Activated effector memory CD4-positive, alpha-beta T cell treated with anti-CD3 and anti-CD28 coated beads, Interleukin-2, amount 50 U/mL, for 16 hours (primary cell): ENCODE measurements around the gene SMCP.

ENCODE experiments used
- DNase-seq: peaks from one replicate; pipeline ENCODE4 v3.0.0-alpha.2; 2020

The SMCP gene

GRCh38 chr1:152886758-152887409 lies 8.8 kb downstream of the SMCP start:
- DNase-seq: no peak

- DNase-seq: no peak
Measured at GRCh38 chr1:152888126-152888525, 10.0 kb downstream of the SMCP start.

GRCh38 chr1:152899027-152899426 lies 20.9 kb downstream of the SMCP start:
- no peak for DNase-seq

GRCh38 chr1:152899883-152900282 lies 21.8 kb downstream of the SMCP start:
- DNase-seq: no peak

GRCh38 chr1:152901631-152902030 lies 23.5 kb downstream of the SMCP start:
- DNase-seq: no peak

- no peak for DNase-seq
Measured at GRCh38 chr1:152902636-152903035, 24.5 kb downstream of the SMCP start.

- no peak for DNase-seq
Measured at GRCh38 chr1:152904688-152905440, 26.7 kb downstream of the SMCP start.

- no peak for DNase-seq
Measured at GRCh38 chr1:152906023-152906565, 28.0 kb downstream of the SMCP start.

GRCh38 chr1:152907686-152908601 lies 29.8 kb downstream of the SMCP start, which contains the start of gene IVL:
IVL (plus strand) TSS chr1:152908546; CDS start chr1:152909798, 1,252 bp downstream.
- DNase-seq: no peak

GRCh38 chr1:152909206-152909605 lies 31.1 kb downstream of the SMCP start:
- DNase-seq: no peak

GRCh38 chr1:152912471-152912870 lies 34.3 kb downstream of the SMCP start:
- no peak for DNase-seq

GRCh38 chr1:152912900-152913299 lies 34.8 kb downstream of the SMCP start:
- no peak for DNase-seq

GRCh38 chr1:152917794-152918193 lies 39.7 kb downstream of the SMCP start:
- no peak for DNase-seq

GRCh38 chr1:152919071-152919470 lies 40.9 kb downstream of the SMCP start:
- DNase-seq: no peak

GRCh38 chr1:152924191-152924590 lies 46.1 kb downstream of the SMCP start:
- no peak for DNase-seq

- DNase-seq: no peak
Measured at GRCh38 chr1:152926091-152926490, 48.0 kb downstream of the SMCP start.

GRCh38 chr1:152928671-152929070 lies 50.5 kb downstream of the SMCP start:
- no peak for DNase-seq

GRCh38 chr1:152932170-152932811 lies 54.2 kb downstream of the SMCP start:
- DNase-seq: no peak

GRCh38 chr1:152933196-152933595 lies 55.1 kb downstream of the SMCP start:
- DNase-seq: no peak
